ENCODE data around the gene BOC.

GRCh38 chr3:113291572-113291971, 80.2 kb downstream of the BOC start:
- no peak for TF ChIP-seq CTCF (IDR thresholded peaks at IDR 0.05; ENCODE audit: insufficient read depth, low read length)
- TF ChIP-seq POLR2AphosphoS5 (IDR thresholded peaks at IDR 0.05; ENCODE audit: low read depth) = no peak
- TF ChIP-seq REST (IDR thresholded peaks at IDR 0.05; ENCODE audit: insufficient replicate concordance, low read depth) = no peak
- no peak for TF ChIP-seq GABPA (IDR thresholded peaks at IDR 0.05; ENCODE audit: low read depth)

Measured in HL-60 (cell line).